Cardiac muscle cell (in vitro differentiated cells and primary cell): ENCODE measurements around the gene CDH2. TPM values are rescaled to one million over a fixed set of nuclear protein-coding genes. Genes with fewer than 3 reads are reported as not detected.
A peak's percentile ranks its signal among the peaks of the same experiment; 100 is the strongest.

Experiments
- DNase-seq, 2 donors: peaks; one replicate each; pipeline versions ENCODE4 v3.0.0 to v3.0.0-alpha.2; 2010 to 2017; ENCODE audit warnings: low read depth in 1 of 2, low spot score in 1 of 2
- H3K27ac ChIP-seq: fragments of 200-600 bp; sonication (generic); 2 replicates; pipeline ENCODE4 v1.5.1; 2016
- H3K27me3 ChIP-seq: fragments of 200-600 bp; sonication (generic); 2 replicates; pipeline ENCODE4 v1.6.0; 2016; ENCODE audit warnings: control low read depth
- H3K36me3 ChIP-seq: fragments of 200-600 bp; sonication (generic); 2 replicates; pipeline ENCODE4 v1.5.1; 2016; ENCODE audit warnings: control low read depth
- H3K4me1 ChIP-seq: fragments of 200-600 bp; sonication (generic); 2 replicates; pipeline ENCODE4 v1.8.1; 2017; ENCODE audit warnings: low read depth, mild to moderate bottlenecking, mixed run types
- H3K4me3 ChIP-seq: fragments of 200-600 bp; sonication (generic); 2 replicates; pipeline ENCODE4 v1.5.1; 2016; ENCODE audit warnings: mild to moderate bottlenecking
- H3K9me3 ChIP-seq: fragments of 200-600 bp; sonication (generic); 2 replicates; pipeline ENCODE4 v1.5.1; 2017; ENCODE audit warnings: low read depth, mild to moderate bottlenecking, control low read depth
- polyA plus RNA-seq: library from polyadenylated mRNA; unstranded; fragments of >200 nt; fragmentation: Nextera tagmentation; extraction: Ambion mirVana; gene quantifications from 2 replicates; pipeline ENCODE4 v1.2.1, GENCODE V29; 2016
- total RNA-seq: library from RNA; depleted of rRNA; stranded (reverse); fragments of >200 nt; gene quantifications from 2 replicates; pipeline ENCODE4 v1.2.3, GENCODE V29; 2016
- TF ChIP-seq, protein P1 (sequence below): IDR thresholded peaks from 2 replicates; pipeline ENCODE4 v1.5.1; 2012; ENCODE audit warnings: low read depth, mild to moderate bottlenecking, low read length

The CDH2 gene
- total and polyA plus RNA-seq, 2 experiments from 2014 or later, result 267 to 324 TPM

- no peaks in the 10 kb centered on the region for H3K9me3 ChIP-seq
- H3K4me1 ChIP-seq, result peaks cover 61% of the 10 kb centered on the region
- H3K27ac ChIP-seq, result peak overlapping the region; percentile 98
- TF ChIP-seq, protein P1, sequence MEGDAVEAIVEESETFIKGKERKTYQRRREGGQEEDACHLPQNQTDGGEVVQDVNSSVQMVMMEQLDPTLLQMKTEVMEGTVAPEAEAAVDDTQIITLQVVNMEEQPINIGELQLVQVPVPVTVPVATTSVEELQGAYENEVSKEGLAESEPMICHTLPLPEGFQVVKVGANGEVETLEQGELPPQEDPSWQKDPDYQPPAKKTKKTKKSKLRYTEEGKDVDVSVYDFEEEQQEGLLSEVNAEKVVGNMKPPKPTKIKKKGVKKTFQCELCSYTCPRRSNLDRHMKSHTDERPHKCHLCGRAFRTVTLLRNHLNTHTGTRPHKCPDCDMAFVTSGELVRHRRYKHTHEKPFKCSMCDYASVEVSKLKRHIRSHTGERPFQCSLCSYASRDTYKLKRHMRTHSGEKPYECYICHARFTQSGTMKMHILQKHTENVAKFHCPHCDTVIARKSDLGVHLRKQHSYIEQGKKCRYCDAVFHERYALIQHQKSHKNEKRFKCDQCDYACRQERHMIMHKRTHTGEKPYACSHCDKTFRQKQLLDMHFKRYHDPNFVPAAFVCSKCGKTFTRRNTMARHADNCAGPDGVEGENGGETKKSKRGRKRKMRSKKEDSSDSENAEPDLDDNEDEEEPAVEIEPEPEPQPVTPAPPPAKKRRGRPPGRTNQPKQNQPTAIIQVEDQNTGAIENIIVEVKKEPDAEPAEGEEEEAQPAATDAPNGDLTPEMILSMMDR, result no peak
- DNase-seq, result no peak
- H3K36me3 ChIP-seq, result no peaks in the 10 kb centered on the region
- no peaks in the 10 kb centered on the region for H3K27me3 ChIP-seq
- no peak overlapping the region for H3K4me3 ChIP-seq
Observed at GRCh38 chr18:28067346-28067745, 109.6 kb downstream of the CDH2 start.

DNA sequence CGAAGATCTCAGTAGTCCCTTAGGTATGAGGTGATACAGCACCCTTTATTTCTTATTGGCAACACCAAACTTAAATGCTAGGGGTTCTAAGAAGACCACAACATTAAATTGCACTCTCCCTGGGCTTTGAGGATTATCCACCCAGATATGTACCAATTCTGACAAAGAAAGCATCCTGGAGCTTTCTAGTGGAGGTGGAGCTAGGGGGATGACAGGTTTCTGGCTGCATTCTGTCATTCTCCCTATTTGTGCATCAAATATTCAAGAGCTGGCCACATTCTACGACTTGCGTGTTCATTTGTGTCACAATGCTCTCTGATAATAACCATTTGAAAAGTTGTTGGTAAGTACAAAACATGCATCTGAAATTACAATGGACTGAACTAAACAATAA lies 111.1 kb downstream of the CDH2 start:
- no peak overlapping the region for H3K4me3 ChIP-seq
- no peaks in the 10 kb centered on the region for H3K9me3 ChIP-seq
- DNase-seq, result peak in 1 of 2 donors; percentile 48
- H3K36me3 ChIP-seq, result no peaks in the 10 kb centered on the region
- H3K27ac ChIP-seq, result peak overlapping the region; percentile 98
- peaks cover 51% of the 10 kb centered on the region for H3K4me1 ChIP-seq
- H3K27me3 ChIP-seq, result no peaks in the 10 kb centered on the region
- TF ChIP-seq, protein P1, result no peak

DNA sequence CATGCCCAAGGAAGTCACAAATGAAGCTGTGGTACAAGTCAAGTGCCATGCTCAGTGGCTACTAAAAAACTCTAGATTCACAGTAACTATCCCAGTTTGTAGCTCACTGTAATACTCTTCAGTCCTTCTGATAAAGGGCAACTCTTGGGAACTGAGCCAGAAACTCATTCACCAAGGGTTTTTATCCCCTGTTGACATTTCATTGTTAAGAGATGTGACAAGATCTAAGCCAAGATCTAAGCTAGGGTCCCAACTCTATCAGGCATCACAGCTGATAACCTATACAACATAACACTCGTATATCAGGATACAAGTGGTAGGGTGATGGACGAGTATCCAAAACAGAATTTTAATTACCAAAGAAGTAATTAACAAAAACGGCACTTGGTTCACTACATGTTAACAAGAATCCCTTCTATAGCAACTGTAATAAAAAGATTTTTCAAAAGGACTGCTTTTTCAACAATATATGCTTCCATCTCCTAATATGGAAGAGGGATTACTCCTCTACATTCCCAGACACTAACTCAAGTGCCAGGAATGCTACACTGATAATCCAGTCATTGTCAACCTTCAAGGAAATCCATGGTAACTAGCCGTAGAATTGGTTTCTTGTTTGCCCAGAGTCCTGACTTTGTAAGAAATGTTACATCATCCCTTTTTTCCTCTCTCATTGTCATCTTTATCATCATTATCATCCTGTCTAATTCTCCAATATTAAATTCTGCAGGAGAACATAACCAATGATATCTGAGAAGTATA lies 111.7 kb downstream of the CDH2 start:
- Histone ChIP-seq H3K27ac (peak overlapping the region; percentile 98), H3K9me3 (no peaks in the 10 kb centered on the region), H3K27me3 (no peaks in the 10 kb centered on the region), H3K4me1 (peaks cover 51% of the 10 kb centered on the region), H3K4me3 (peak overlapping the region; percentile 4), H3K36me3 (no peaks in the 10 kb centered on the region)
- TF ChIP-seq, protein P1, result no peak
- DNase-seq, result peak; percentile 50 to 92

DNA sequence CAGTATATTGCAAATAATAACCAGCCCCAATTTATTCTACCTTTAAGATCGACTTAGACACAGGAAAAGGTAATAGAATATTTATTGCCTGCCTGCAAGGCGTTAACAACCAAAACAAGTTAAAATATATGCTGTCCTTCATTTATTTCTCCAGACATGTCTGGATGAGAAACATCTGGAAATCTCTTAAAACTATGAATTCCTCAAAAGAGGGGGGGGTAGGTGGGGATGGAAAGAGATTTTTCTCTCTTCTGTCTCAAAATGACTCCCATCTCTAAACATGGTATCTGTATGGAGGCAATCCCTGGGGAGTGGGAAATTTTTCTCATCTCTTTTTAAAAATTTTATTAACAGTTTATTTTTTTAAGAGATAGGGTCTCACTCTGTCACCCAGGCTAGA lies 113.0 kb downstream of the CDH2 start:
- TF ChIP-seq, protein P1, result no peak
- H3K9me3 ChIP-seq, result no peaks in the 10 kb centered on the region
- peaks cover 51% of the 10 kb centered on the region for H3K4me1 ChIP-seq
- H3K27me3 ChIP-seq, result no peaks in the 10 kb centered on the region
- no peak for DNase-seq
- H3K27ac ChIP-seq, result peak overlapping the region; percentile 98
- H3K36me3 ChIP-seq, result no peaks in the 10 kb centered on the region
- no peak overlapping the region for H3K4me3 ChIP-seq

DNA sequence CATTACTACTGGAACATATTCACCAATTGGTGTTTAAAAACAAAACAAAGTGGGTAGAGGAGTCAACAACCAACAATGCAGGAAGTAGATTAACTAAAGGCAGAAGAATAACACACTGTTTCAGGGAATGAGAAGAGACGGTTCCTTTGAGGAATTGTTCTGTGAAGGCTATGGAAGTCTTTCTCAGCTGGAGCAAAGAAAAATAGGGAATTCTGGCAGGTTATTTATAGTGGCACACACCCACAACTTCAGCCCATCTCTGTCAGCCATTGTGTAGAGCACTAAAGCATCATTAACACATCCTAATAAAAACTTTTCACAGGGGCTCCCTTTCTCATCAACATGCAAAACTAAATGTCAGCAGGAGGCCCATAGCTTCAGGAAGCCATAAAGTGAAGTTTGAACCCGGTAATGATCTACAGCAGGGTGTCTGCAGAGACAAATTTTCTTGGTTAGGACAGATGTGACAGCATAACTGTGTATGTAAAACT lies 113.6 kb downstream of the CDH2 start:
- H3K36me3 ChIP-seq, result no peaks in the 10 kb centered on the region
- DNase-seq, result peak in 1 of 2 donors; percentile 50

More for the DNA sequence above, 113.6 kb downstream of the CDH2 start:
- H3K9me3 ChIP-seq, result no peaks in the 10 kb centered on the region
- TF ChIP-seq, protein P1, result no peak
- no peaks in the 10 kb centered on the region for H3K27me3 ChIP-seq
- peak overlapping the region; percentile 98 for H3K27ac ChIP-seq
- H3K4me1 ChIP-seq, result peaks cover 45% of the 10 kb centered on the region
- H3K4me3 ChIP-seq, result no peak overlapping the region
